ENCODE measurements around the gene PHTF1. TPM values are rescaled to one million over a fixed set of nuclear protein-coding genes. Genes with fewer than 3 reads are reported as not detected.

The PHTF1 gene
- total RNA-seq, 6 experiments from 2014 or later: 23.3 to 27.9 (median 24.8) TPM

GRCh38 chr1:113648478-113648877 is 110.8 kb downstream of the PHTF1 start:
- Mint-ChIP-seq H3K9me3 (no peaks in the 10 kb centered on the region), H3K4me3 (no peak overlapping the region), H3K27ac (no peak overlapping the region), H3K36me3 (ENCODE audit: low read depth) (no peaks in the 10 kb centered on the region), H3K4me1 (ENCODE audit: low read depth) (peaks cover 17% of the 10 kb centered on the region), H3K27me3 (ENCODE audit: insufficient read depth) (no peaks in the 10 kb centered on the region; the same call in 1 of the 2 replicates)
- no peak for TF ChIP-seq CTCF (IDR thresholded peaks at IDR 0.05)
- DNase-seq: no peak

DNA sequence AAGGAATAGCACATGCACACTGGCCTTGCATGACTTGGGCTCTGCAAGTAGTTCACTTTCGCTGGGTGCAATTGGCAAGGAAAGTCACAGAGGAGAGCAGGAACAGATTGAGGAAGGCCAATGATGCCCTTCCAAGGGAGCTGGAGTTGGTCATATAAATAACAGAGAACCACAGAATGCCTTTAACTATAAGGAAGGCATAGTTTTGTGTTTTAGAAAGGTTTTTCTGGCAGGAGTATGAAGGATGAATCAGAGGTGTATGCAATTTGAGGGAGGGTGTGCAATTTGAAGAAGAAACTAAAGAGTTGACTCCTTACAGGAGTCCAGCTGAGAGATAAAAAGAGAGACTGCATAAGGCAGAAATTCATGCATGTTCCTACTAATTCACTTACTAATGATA is 112.1 kb downstream of the PHTF1 start:
- H3K36me3 Mint-ChIP-seq (ENCODE audit: low read depth): no peaks in the 10 kb centered on the region
- H3K27ac Mint-ChIP-seq: no peak overlapping the region
- H3K4me1 Mint-ChIP-seq (ENCODE audit: low read depth): peaks cover 10% of the 10 kb centered on the region
- H3K4me3 Mint-ChIP-seq: no peak overlapping the region
- DNase-seq: no peak
- TF ChIP-seq CTCF (IDR thresholded peaks at IDR 0.05): no peak
- no peaks in the 10 kb centered on the region for H3K9me3 Mint-ChIP-seq
- H3K27me3 Mint-ChIP-seq (ENCODE audit: insufficient read depth): no peaks in the 10 kb centered on the region; the same call in 1 of the 2 replicates

Other genes with a start within 250 kb of the PHTF1 start
- 10 to 100 TPM in 3 of 6 experiments, 1 to 10 TPM in 3; 9.0 to 11.5 (median 10.0) TPM for gene RSBN1, start 53.0 kb upstream of the PHTF1 start, total RNA-seq (2021; fragmentation: NEBNext Ultra II Directional; extraction: Animal tissue kit (Norgen Biotek cat#: 25700))
- gene PTPN22, start 112.2 kb upstream of the PHTF1 start, total RNA-seq (2021; fragmentation: NEBNext Ultra II Directional; extraction: Animal tissue kit (Norgen Biotek cat#: 25700)): 1 to 10 TPM in 4 of 6 experiments, under 1 TPM in 2; 0.71 to 1.3 (median 1.0) TPM
- gene BCL2L15, start 128.1 kb upstream of the PHTF1 start, total RNA-seq (2021; fragmentation: NEBNext Ultra II Directional; extraction: Animal tissue kit (Norgen Biotek cat#: 25700)): under 1 TPM in 2 of 6 experiments, not detected in 4; 0.41 to 0.59 TPM
- gene AP4B1, start 145.3 kb upstream of the PHTF1 start, total RNA-seq (2021; fragmentation: NEBNext Ultra II Directional; extraction: Animal tissue kit (Norgen Biotek cat#: 25700)): 10 to 100 TPM; 12.6 to 14.0 (median 13.3) TPM
- gene DCLRE1B, start 145.8 kb upstream of the PHTF1 start, total RNA-seq (2021; fragmentation: NEBNext Ultra II Directional; extraction: Animal tissue kit (Norgen Biotek cat#: 25700)): 1 to 10 TPM; 5.7 to 9.9 (median 8.8) TPM
- gene HIPK1, start 169.8 kb upstream of the PHTF1 start, total RNA-seq (2021; fragmentation: NEBNext Ultra II Directional; extraction: Animal tissue kit (Norgen Biotek cat#: 25700)): 10 to 100 TPM; 34.6 to 49.1 (median 38.7) TPM
- 100 to 1,000 TPM in 4 of 6 experiments, 10 to 100 TPM in 2; 66.4 to 130 (median 123) TPM for gene OLFML3, start 220.0 kb upstream of the PHTF1 start, total RNA-seq (2021; fragmentation: NEBNext Ultra II Directional; extraction: Animal tissue kit (Norgen Biotek cat#: 25700))

Measured in HFFc6 (cell line).